Measurements from ENCODE around the gene RTN4R.

RTN4R gene

GRCh38 chr22:20259327-20259688, 8.8 kb downstream of the RTN4R start:
- no peak overlapping the region for H3K27ac ChIP-seq
- in situ Hi-C loops (cut with HindIII; ENCODE audit: low pct_ligation_motif_present, low sequenced_read_pairs) = no loop called here
- no peaks in the 10 kb centered on the region for H3K27me3 ChIP-seq (replicated peaks)
- no peak for DNase-seq
- TF ChIP-seq CTCF (IDR thresholded peaks at IDR 0.05; ENCODE audit: low read depth, low read length, missing control alignments) = no peak
- no peaks in the 10 kb centered on the region for H3K36me3 ChIP-seq (replicated peaks)
- no peak overlapping the region for H3K4me3 ChIP-seq (ENCODE audit: low read depth, low read length)

- no peak overlapping the region for H3K27ac ChIP-seq
- no peak overlapping the region for H3K4me3 ChIP-seq (ENCODE audit: low read depth, low read length)
- no peak for DNase-seq
- H3K36me3 ChIP-seq (replicated peaks) = no peaks in the 10 kb centered on the region
- H3K27me3 ChIP-seq (replicated peaks) = no peaks in the 10 kb centered on the region
- TF ChIP-seq CTCF (IDR thresholded peaks at IDR 0.05; ENCODE audit: low read depth, low read length, missing control alignments) = peak; percentile 62
- in situ Hi-C loops (cut with HindIII; ENCODE audit: low pct_ligation_motif_present, low sequenced_read_pairs) = no loop called here
These were observed 9.4 kb downstream of the RTN4R start for GRCh38 chr22:20258584-20259326.

- Histone ChIP-seq H3K27ac (no peak overlapping the region), H3K4me3 (ENCODE audit: low read depth, low read length) (no peak overlapping the region), H3K27me3 (replicated peaks) (no peaks in the 10 kb centered on the region), H3K36me3 (replicated peaks) (no peaks in the 10 kb centered on the region)
- no peak for DNase-seq
- in situ Hi-C loops (cut with HindIII; ENCODE audit: low pct_ligation_motif_present, low sequenced_read_pairs) = no loop called here
- TF ChIP-seq CTCF (IDR thresholded peaks at IDR 0.05; ENCODE audit: low read depth, low read length, missing control alignments) = no peak
These were observed 10.2 kb downstream of the RTN4R start for GRCh38 chr22:20258021-20258299.

GRCh38 chr22:20257212-20258020, 10.7 kb downstream of the RTN4R start:
- H3K4me3 ChIP-seq (ENCODE audit: low read depth, low read length) = no peak overlapping the region
- in situ Hi-C loops (cut with HindIII; ENCODE audit: low pct_ligation_motif_present, low sequenced_read_pairs) = no loop called here
- no peak overlapping the region for H3K27ac ChIP-seq
- no peak for DNase-seq
- H3K36me3 ChIP-seq (replicated peaks) = no peaks in the 10 kb centered on the region
- H3K27me3 ChIP-seq (replicated peaks) = no peaks in the 10 kb centered on the region
- no peak for TF ChIP-seq CTCF (IDR thresholded peaks at IDR 0.05; ENCODE audit: low read depth, low read length, missing control alignments)

GRCh38 chr22:20256551-20257211, 11.4 kb downstream of the RTN4R start:
- DNase-seq = no peak
- H3K4me3 ChIP-seq (ENCODE audit: low read depth, low read length) = no peak overlapping the region
- H3K27me3 ChIP-seq (replicated peaks) = no peaks in the 10 kb centered on the region
- in situ Hi-C loops (cut with HindIII; ENCODE audit: low pct_ligation_motif_present, low sequenced_read_pairs) = no loop called here
- H3K27ac ChIP-seq = no peak overlapping the region
- H3K36me3 ChIP-seq (replicated peaks) = no peaks in the 10 kb centered on the region
- TF ChIP-seq CTCF (IDR thresholded peaks at IDR 0.05; ENCODE audit: low read depth, low read length, missing control alignments) = no peak
